ENCODE data around the gene HIVEP3.

Gene HIVEP3

DNA sequence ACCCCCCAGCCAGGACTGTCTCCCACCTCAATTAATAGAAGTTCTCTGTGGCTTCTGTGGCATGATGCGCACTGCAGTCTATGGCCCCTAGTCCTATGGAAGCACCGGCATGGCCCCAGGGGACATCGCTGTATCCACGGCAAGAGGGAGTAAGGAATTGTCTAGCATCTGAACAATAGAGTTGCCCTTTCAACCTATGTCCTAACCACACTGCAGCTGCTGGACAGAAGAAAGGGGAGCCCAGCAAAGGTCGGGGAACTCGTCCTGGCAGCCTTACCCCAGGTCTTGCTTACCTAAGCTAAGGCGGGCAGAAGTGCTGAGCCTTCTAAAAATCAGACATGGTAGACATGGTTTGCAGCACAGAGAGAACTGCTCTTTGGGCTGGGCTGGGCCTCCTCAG is 330.9 kb downstream of the HIVEP3 start:
- Histone ChIP-seq H3K27me3 (no peaks in the 10 kb centered on the region), H3K4me3 (no peak overlapping the region), H3K36me3 (peaks cover 0 to 7% (median 0%) of the 10 kb centered on the region in 3 donors), H3K4me1 (no peaks in the 10 kb centered on the region), H3K9me3 (no peaks in the 10 kb centered on the region), H3K27ac (no peak overlapping the region)
- TF ChIP-seq, protein P1, sequence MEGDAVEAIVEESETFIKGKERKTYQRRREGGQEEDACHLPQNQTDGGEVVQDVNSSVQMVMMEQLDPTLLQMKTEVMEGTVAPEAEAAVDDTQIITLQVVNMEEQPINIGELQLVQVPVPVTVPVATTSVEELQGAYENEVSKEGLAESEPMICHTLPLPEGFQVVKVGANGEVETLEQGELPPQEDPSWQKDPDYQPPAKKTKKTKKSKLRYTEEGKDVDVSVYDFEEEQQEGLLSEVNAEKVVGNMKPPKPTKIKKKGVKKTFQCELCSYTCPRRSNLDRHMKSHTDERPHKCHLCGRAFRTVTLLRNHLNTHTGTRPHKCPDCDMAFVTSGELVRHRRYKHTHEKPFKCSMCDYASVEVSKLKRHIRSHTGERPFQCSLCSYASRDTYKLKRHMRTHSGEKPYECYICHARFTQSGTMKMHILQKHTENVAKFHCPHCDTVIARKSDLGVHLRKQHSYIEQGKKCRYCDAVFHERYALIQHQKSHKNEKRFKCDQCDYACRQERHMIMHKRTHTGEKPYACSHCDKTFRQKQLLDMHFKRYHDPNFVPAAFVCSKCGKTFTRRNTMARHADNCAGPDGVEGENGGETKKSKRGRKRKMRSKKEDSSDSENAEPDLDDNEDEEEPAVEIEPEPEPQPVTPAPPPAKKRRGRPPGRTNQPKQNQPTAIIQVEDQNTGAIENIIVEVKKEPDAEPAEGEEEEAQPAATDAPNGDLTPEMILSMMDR (IDR thresholded peaks at IDR 0.05): no peak
- DNase-seq: no peak
- intact Hi-C loops (cut with DNase I; ENCODE audit: low total_unique reads): no loop called here

DNA sequence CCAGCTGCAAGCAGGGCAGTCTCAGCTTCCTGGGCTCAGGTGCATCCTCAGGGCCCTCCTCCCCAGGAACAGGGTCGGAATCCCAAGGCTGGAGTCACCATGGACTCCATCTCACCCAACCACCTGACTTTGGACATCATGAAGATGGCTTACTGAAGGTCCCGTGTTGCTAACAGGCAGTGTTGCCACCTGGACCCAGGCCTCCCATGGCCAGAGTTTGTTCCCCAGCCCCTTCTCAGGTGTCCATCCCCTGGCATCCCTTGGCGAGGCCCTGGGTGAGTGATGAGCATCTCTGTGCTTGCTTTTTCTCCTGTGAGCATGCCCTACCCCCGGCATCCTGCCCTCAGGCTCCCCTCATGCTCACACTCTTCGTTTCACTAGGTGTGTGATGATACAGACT is 332.5 kb downstream of the HIVEP3 start:
- no peak overlapping the region for H3K4me3 ChIP-seq
- TF ChIP-seq, protein P1 (IDR thresholded peaks at IDR 0.05): no peak
- intact Hi-C loops (cut with DNase I; ENCODE audit: low total_unique reads): no loop called here
- H3K27me3 ChIP-seq: no peaks in the 10 kb centered on the region
- H3K27ac ChIP-seq: no peak overlapping the region
- H3K36me3 ChIP-seq: peaks cover 0 to 7% (median 0%) of the 10 kb centered on the region in 3 donors
- H3K9me3 ChIP-seq: no peaks in the 10 kb centered on the region
- no peak for DNase-seq
- no peaks in the 10 kb centered on the region for H3K4me1 ChIP-seq

DNA sequence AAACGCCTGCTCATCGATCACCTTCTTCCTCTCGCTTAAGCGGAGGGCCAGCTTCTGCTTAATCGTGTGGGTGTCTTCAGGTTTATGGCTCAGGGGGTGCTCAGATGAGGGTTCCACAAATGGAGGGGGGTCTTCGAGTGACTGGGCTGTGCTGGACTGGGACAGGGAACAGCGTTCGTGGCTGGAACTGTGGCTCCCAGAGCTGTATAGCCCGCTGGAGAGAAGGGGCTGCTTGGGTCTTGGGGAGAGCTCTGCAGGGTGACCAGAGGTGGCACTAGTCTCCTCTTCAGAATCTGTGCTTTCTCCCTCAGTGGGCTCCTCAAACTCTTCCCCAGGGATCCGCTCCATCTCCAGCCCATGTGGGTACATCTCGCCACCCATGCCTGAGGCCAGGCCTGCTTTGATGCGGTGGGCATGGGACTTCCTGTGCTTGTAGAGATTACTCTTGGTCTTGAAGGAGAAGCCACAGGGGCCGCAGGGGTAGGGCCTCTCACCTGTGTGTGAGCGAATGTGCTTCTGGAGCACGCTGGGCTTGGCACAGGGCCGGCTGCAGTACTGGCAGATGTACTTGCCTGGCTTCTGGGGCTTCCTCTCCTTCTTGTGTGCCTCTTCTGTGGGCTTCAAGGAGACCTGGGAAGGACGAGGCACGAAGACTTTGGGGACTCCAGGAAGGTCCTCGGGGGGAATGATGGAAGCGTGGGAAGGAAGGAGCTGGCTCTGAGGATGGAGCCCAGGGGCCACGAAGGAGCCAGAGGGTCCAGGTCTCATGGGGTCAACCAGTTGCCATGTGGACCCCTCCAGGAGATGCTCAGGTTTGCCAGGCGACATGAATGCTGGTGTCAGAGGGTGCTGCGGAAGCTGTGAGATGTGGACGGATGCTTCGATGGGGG is 334.8 kb downstream of the HIVEP3 start:
- H3K36me3 ChIP-seq: peaks cover 0 to 7% (median 0%) of the 10 kb centered on the region in 3 donors
- no peak overlapping the region for H3K4me3 ChIP-seq
- TF ChIP-seq, protein P1 (IDR thresholded peaks at IDR 0.05): no peak
- no peak for DNase-seq
- intact Hi-C loops (cut with DNase I; ENCODE audit: low total_unique reads): no loop called here
- no peaks in the 10 kb centered on the region for H3K9me3 ChIP-seq
- H3K27ac ChIP-seq: no peak overlapping the region
- no peaks in the 10 kb centered on the region for H3K27me3 ChIP-seq
- no peaks in the 10 kb centered on the region for H3K4me1 ChIP-seq

DNA sequence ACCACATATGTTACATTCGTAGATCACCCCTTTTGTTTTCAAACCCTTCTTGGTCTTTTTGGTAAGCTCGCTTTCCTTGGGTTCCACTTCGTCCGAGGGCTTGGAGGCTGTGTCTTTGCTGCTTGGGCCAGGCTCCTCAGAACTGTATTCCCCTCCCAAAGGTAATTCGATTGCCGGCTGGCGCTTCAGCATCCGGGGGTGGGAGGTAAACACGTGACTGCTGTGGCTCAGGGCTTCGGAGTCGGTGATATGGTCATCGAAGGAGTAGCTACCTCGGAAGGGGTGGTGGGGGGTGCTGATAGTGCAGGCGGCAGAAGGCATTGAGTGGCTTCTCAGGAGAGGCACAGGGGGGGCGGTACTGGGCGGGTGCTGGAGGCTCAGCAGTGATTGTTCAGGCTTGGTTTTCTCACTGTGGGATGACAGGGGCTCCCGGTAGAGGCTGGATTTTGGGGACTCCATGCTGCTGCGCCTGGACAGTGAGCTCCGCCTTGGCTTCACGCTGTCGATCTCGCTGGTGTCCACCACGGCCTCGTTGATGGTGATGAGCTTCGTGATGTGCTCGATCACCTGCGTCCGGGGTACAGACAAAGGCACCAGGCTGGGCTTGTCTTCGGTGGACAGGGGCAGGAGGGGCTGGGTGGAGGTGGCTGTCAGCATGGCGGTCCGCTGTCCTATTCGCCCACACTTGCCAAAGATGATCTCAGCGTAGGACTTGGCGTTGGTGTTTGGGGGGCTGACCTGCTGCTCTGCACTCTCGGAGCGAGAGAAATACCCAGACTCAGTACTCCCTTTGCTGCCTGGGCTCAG is 335.7 kb downstream of the HIVEP3 start:
- TF ChIP-seq, protein P1 (IDR thresholded peaks at IDR 0.05): no peak
- H3K4me3 ChIP-seq: no peak overlapping the region
- DNase-seq: no peak
- no peaks in the 10 kb centered on the region for H3K27me3 ChIP-seq
- no peak overlapping the region for H3K27ac ChIP-seq
- peaks cover 0 to 7% (median 0%) of the 10 kb centered on the region in 3 donors for H3K36me3 ChIP-seq
- no peaks in the 10 kb centered on the region for H3K4me1 ChIP-seq
- no peaks in the 10 kb centered on the region for H3K9me3 ChIP-seq
- intact Hi-C loops (cut with DNase I; ENCODE audit: low total_unique reads): no loop called here

DNA sequence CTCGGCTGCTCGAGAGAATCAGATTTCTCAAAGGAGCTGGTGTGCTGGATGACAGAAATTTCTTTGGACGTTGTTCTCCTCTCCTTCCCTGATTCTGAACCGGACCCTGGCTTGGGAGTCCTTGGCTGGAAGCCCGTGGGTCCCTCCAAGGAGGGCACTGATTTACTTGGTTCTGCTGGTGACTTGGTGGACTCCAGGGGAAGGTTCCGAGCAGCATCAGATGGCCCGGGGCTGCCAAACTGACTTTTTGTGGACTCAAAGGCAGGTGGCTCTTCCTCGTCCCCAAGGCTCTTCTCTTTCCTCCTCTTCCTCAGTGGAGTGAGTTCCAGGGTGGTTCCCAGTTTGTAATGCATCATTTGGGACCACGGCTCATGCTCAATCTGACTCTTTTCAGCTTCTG is 336.4 kb downstream of the HIVEP3 start:
- no peak overlapping the region for H3K27ac ChIP-seq
- DNase-seq: no peak
- H3K27me3 ChIP-seq: no peaks in the 10 kb centered on the region
- peaks cover 0 to 7% (median 0%) of the 10 kb centered on the region in 3 donors for H3K36me3 ChIP-seq
- H3K4me1 ChIP-seq: no peaks in the 10 kb centered on the region
- TF ChIP-seq, protein P1 (IDR thresholded peaks at IDR 0.05): no peak
- intact Hi-C loops (cut with DNase I; ENCODE audit: low total_unique reads): no loop called here
- no peak overlapping the region for H3K4me3 ChIP-seq
- H3K9me3 ChIP-seq: no peaks in the 10 kb centered on the region

All from tibial artery (tissue), 4 donors.